ENCODE results near the gene ZMYM4.

Gene ZMYM4

GRCh38 chr1:35408925-35409324 lies 140.4 kb downstream of the ZMYM4 start:
- FAIRE-seq = no peak

GRCh38 chr1:35426097-35426586 lies 157.6 kb downstream of the ZMYM4 start:
- no peak for FAIRE-seq

- FAIRE-seq = no peak
Measured at GRCh38 chr1:35428360-35428759, 159.9 kb downstream of the ZMYM4 start.

GRCh38 chr1:35430762-35431161 lies 162.3 kb downstream of the ZMYM4 start:
- FAIRE-seq = no peak

GRCh38 chr1:35431173-35431599 lies 162.7 kb downstream of the ZMYM4 start:
- FAIRE-seq = no peak

- no peak for FAIRE-seq
Measured at GRCh38 chr1:35432231-35432630, 163.7 kb downstream of the ZMYM4 start.

GRCh38 chr1:35433714-35434113 lies 165.2 kb downstream of the ZMYM4 start:
- no peak for FAIRE-seq

- no peak for FAIRE-seq
Measured at GRCh38 chr1:35434703-35435102, 166.2 kb downstream of the ZMYM4 start.

GRCh38 chr1:35436078-35436477 lies 167.6 kb downstream of the ZMYM4 start:
- FAIRE-seq = no peak

GRCh38 chr1:35437200-35437599 lies 168.7 kb downstream of the ZMYM4 start:
- no peak for FAIRE-seq

- no peak for FAIRE-seq
Measured at GRCh38 chr1:35439626-35440025, 171.1 kb downstream of the ZMYM4 start.

GRCh38 chr1:35441926-35442579 lies 173.5 kb downstream of the ZMYM4 start:
- FAIRE-seq = no peak

GRCh38 chr1:35442734-35443133 lies 174.2 kb downstream of the ZMYM4 start:
- FAIRE-seq = no peak

- no peak for FAIRE-seq
Measured at GRCh38 chr1:35443768-35444518, 175.4 kb downstream of the ZMYM4 start.

GRCh38 chr1:35444519-35444774 lies 175.9 kb downstream of the ZMYM4 start:
- no peak for FAIRE-seq

- no peak for FAIRE-seq
Measured at GRCh38 chr1:35447278-35447677, 178.8 kb downstream of the ZMYM4 start.

- FAIRE-seq = no peak
Measured at GRCh38 chr1:35448344-35448801, 179.9 kb downstream of the ZMYM4 start.

GRCh38 chr1:35449334-35450008 lies 181.0 kb downstream of the ZMYM4 start:
- FAIRE-seq = no peak

GRCh38 chr1:35451125-35451528 lies 182.6 kb downstream of the ZMYM4 start:
- no peak for FAIRE-seq

GRCh38 chr1:35452106-35452774 lies 183.7 kb downstream of the ZMYM4 start:
- FAIRE-seq = no peak

GRCh38 chr1:35453031-35453430 lies 184.5 kb downstream of the ZMYM4 start:
- FAIRE-seq = no peak

- FAIRE-seq = no peak
Measured at GRCh38 chr1:35454176-35454575, 185.7 kb downstream of the ZMYM4 start.

GRCh38 chr1:35454616-35455015 lies 186.1 kb downstream of the ZMYM4 start:
- no peak for FAIRE-seq
